ENCODE results near the gene TMEM212.

Gene TMEM212

DNA sequence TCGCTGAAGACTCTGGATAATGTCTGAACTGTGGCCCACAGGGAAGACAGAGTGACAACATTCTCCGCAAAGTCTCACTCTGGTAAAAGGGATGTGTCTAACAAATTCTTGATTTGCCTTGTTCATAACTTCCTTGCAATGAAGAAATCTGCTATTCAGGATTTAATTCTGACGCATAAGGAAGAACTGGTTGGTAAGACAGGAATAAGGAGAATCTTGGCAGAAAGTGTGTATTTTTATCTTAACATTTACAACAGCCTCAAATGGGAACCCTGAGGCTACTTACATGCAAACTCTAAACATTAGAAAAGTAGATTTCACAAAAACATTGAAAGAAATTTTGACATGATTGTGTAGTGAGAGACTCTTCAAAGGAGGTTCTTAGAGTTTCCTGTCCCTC is 22.1 kb upstream of the TMEM212 start:
- H3K18ac ChIP-seq (ENCODE audit: low read length) = no peak overlapping the region
- H3K4me1 ChIP-seq (ENCODE audit: control insufficient read depth in 1 of 2, insufficient read depth in 2 of 2, low read length in 2 of 2) = no peaks in the 10 kb centered on the region
- H4K12ac ChIP-seq (ENCODE audit: low read depth, low read length) = no peak overlapping the region
- H3K27me3 ChIP-seq (ENCODE audit: insufficient read depth, low read length) = no peaks in the 10 kb centered on the region
- H2AFZ ChIP-seq (ENCODE audit: insufficient read depth, low read length, poor library complexity) = no peak overlapping the region
- no peaks in the 10 kb centered on the region for H3K79me1 ChIP-seq (ENCODE audit: low read length)
- H3K36me3 ChIP-seq (ENCODE audit: control insufficient read depth in 1 of 2, insufficient read depth in 2 of 2, low read length in 2 of 2) = no peaks in the 10 kb centered on the region
- no peak overlapping the region for H3K14ac ChIP-seq (ENCODE audit: low read length)
- H3K9me3 ChIP-seq (ENCODE audit: insufficient read depth, low read depth, low read length) = no peaks in the 10 kb centered on the region
- no peak overlapping the region for H2AK5ac ChIP-seq (ENCODE audit: low read length)
- no peak overlapping the region for H3K23ac ChIP-seq (ENCODE audit: low read length)
- H3K4me2 ChIP-seq (ENCODE audit: low read length) = no peak overlapping the region
- no peak overlapping the region for H4K91ac ChIP-seq (ENCODE audit: low read depth, low read length)
- H3K79me2 ChIP-seq (ENCODE audit: control insufficient read depth, insufficient read depth, low read length, poor library complexity) = no peaks in the 10 kb centered on the region
- H4K8ac ChIP-seq (ENCODE audit: low read depth, low read length) = no peak overlapping the region
- no peak overlapping the region for H3K4ac ChIP-seq (ENCODE audit: low read depth, low read length)
- no peak overlapping the region for H2BK120ac ChIP-seq (ENCODE audit: insufficient read depth, low read length, poor library complexity)
- H2BK12ac ChIP-seq (ENCODE audit: low read length) = no peak overlapping the region
- no peak overlapping the region for H3K4me3 ChIP-seq (ENCODE audit: low read depth, low read length)
- no CpG with 5 or more reads among the region's 3 CpGs for WGBS (ENCODE audit: extremely low coverage, insufficient coverage, insufficient read length)
- DNase-seq = no peak
- no peak overlapping the region for H3K9ac ChIP-seq (ENCODE audit: low read length)
- H2BK5ac ChIP-seq (ENCODE audit: low read depth, low read length, poor library complexity) = no peak overlapping the region
- no peak overlapping the region for H3K27ac ChIP-seq (ENCODE audit: low read depth, low read length)

DNA sequence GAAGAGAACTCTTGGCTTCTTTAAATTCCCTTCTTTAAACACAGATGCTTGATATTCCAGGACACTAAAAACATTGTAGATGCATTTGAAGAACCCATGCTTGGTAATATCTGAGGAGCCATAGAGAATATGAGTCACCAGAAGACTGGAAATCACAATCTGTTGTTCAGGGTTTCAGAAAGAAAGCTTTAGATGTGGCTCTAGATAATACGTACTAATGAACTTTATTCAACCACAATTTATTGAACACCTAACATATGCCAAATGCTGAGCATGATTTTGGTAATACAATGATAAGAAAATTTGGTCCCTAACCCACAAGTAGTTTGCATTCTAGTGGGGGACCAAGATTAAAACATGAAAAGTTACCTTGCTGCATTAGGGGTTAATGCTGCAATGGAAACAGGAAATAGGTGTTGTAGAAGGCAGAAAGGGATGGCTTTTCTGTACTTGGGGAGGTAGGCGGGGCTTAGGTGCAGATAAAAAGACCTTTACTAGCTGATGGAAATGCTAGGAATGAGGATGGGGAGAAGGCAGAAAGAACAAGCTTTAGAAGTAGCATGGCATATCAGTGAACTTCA is 21.3 kb upstream of the TMEM212 start:
- Histone ChIP-seq H3K9ac (ENCODE audit: low read length) (no peak overlapping the region), H3K27me3 (ENCODE audit: insufficient read depth, low read length) (no peaks in the 10 kb centered on the region), H2BK120ac (ENCODE audit: insufficient read depth, low read length, poor library complexity) (no peak overlapping the region), H3K27ac (ENCODE audit: low read depth, low read length) (no peak overlapping the region), H4K12ac (ENCODE audit: low read depth, low read length) (no peak overlapping the region), H3K14ac (ENCODE audit: low read length) (no peak overlapping the region), H3K4me2 (ENCODE audit: low read length) (no peak overlapping the region), H3K79me1 (ENCODE audit: low read length) (no peaks in the 10 kb centered on the region), H4K91ac (ENCODE audit: low read depth, low read length) (no peak overlapping the region), H3K79me2 (ENCODE audit: control insufficient read depth, insufficient read depth, low read length, poor library complexity) (no peaks in the 10 kb centered on the region), H3K23ac (ENCODE audit: low read length) (no peak overlapping the region), H2BK12ac (ENCODE audit: low read length) (no peak overlapping the region), H2BK5ac (ENCODE audit: low read depth, low read length, poor library complexity) (no peak overlapping the region), H3K4me1 (ENCODE audit: control insufficient read depth in 1 of 2, insufficient read depth in 2 of 2, low read length in 2 of 2) (no peaks in the 10 kb centered on the region), H3K18ac (ENCODE audit: low read length) (no peak overlapping the region), H4K8ac (ENCODE audit: low read depth, low read length) (no peak overlapping the region), H2AK5ac (ENCODE audit: low read length) (no peak overlapping the region), H2AFZ (ENCODE audit: insufficient read depth, low read length, poor library complexity) (no peak overlapping the region), H3K9me3 (ENCODE audit: insufficient read depth, low read depth, low read length) (no peaks in the 10 kb centered on the region), H3K36me3 (ENCODE audit: control insufficient read depth in 1 of 2, insufficient read depth in 2 of 2, low read length in 2 of 2) (no peaks in the 10 kb centered on the region), H3K4me3 (ENCODE audit: low read depth, low read length) (no peak overlapping the region), H3K4ac (ENCODE audit: low read depth, low read length) (no peak overlapping the region)
- no peak for DNase-seq
- WGBS (ENCODE audit: extremely low coverage, insufficient coverage, insufficient read length) = no CpG with 5 or more reads among the region's 2 CpGs

DNA sequence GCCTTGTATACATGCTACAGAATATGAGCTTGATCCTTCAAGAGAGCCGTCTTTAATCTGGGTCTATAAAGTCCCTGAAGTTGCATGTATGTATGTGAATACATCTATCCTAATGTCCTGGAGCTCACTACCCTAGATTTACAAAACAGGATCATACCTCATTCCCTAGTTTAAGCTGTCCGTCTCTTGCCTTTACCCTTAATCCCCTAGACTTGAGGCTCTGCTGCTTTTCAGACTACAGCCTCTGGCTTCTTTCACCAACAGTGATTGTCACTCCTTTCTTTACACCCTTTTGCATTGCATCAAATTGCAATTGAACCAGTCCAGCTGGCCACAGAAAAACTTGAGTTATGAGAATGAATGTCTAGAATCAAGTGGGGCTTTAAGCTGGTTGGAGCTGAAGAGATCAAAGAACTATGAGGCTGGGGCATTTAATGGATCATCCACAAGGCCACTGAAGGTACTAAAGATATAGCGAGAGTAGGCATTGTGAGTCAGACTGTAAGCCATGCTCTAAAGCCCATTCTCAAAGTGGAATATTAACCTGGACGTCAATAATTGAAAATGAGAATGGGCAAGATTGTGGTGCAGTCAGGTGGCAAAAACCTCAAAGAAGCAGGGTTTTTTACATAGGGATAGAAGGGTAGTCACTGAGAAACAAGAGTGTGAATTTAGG is 20.6 kb upstream of the TMEM212 start:
- Histone ChIP-seq H3K79me2 (ENCODE audit: control insufficient read depth, insufficient read depth, low read length, poor library complexity) (no peaks in the 10 kb centered on the region), H3K4me1 (ENCODE audit: control insufficient read depth in 1 of 2, insufficient read depth in 2 of 2, low read length in 2 of 2) (no peaks in the 10 kb centered on the region), H4K12ac (ENCODE audit: low read depth, low read length) (no peak overlapping the region), H3K79me1 (ENCODE audit: low read length) (no peaks in the 10 kb centered on the region), H3K27ac (ENCODE audit: low read depth, low read length) (no peak overlapping the region), H3K9me3 (ENCODE audit: insufficient read depth, low read depth, low read length) (no peaks in the 10 kb centered on the region), H3K4me3 (ENCODE audit: low read depth, low read length) (no peak overlapping the region), H3K36me3 (ENCODE audit: control insufficient read depth in 1 of 2, insufficient read depth in 2 of 2, low read length in 2 of 2) (no peaks in the 10 kb centered on the region), H2AFZ (ENCODE audit: insufficient read depth, low read length, poor library complexity) (no peak overlapping the region), H4K8ac (ENCODE audit: low read depth, low read length) (no peak overlapping the region), H3K4me2 (ENCODE audit: low read length) (no peak overlapping the region), H3K9ac (ENCODE audit: low read length) (no peak overlapping the region), H3K27me3 (ENCODE audit: insufficient read depth, low read length) (no peaks in the 10 kb centered on the region), H3K18ac (ENCODE audit: low read length) (no peak overlapping the region), H2BK5ac (ENCODE audit: low read depth, low read length, poor library complexity) (no peak overlapping the region), H3K4ac (ENCODE audit: low read depth, low read length) (no peak overlapping the region), H3K23ac (ENCODE audit: low read length) (no peak overlapping the region), H2BK120ac (ENCODE audit: insufficient read depth, low read length, poor library complexity) (no peak overlapping the region), H3K14ac (ENCODE audit: low read length) (no peak overlapping the region), H2BK12ac (ENCODE audit: low read length) (no peak overlapping the region), H4K91ac (ENCODE audit: low read depth, low read length) (no peak overlapping the region), H2AK5ac (ENCODE audit: low read length) (no peak overlapping the region)
- no peak for DNase-seq
- no CpG with 5 or more reads among the region's 4 CpGs for WGBS (ENCODE audit: extremely low coverage, insufficient coverage, insufficient read length)

DNA sequence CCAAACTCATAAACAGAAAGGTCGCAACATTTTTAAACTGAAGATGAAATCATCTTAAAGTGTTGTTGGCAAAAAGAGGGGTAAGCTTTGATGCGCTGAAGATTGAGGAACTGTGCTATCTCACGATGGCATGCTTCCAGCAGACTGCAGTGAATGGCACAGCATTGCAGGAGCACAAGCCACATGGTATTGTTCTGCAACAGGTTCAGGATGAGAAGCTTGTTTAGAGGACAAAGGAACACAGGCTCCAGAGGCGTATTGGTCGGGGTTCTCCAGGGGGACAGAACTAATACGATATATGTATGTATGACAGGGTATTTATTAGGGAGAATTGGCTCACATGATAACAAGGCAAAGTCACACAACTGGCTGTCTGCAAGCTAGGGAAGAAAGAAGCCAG is 19.0 kb upstream of the TMEM212 start:
- no CpG with 5 or more reads among the region's 6 CpGs for WGBS (ENCODE audit: extremely low coverage, insufficient coverage, insufficient read length)
- DNase-seq = peak in 1 of 2 donors; percentile 8
- H2AFZ ChIP-seq (ENCODE audit: insufficient read depth, low read length, poor library complexity) = no peak overlapping the region
- H3K9me3 ChIP-seq (ENCODE audit: insufficient read depth, low read depth, low read length) = no peaks in the 10 kb centered on the region
- no peak overlapping the region for H3K4me2 ChIP-seq (ENCODE audit: low read length)
- H4K12ac ChIP-seq (ENCODE audit: low read depth, low read length) = no peak overlapping the region
- no peaks in the 10 kb centered on the region for H3K79me2 ChIP-seq (ENCODE audit: control insufficient read depth, insufficient read depth, low read length, poor library complexity)
- H2BK12ac ChIP-seq (ENCODE audit: low read length) = no peak overlapping the region
- H3K4me3 ChIP-seq (ENCODE audit: low read depth, low read length) = no peak overlapping the region
- no peak overlapping the region for H3K14ac ChIP-seq (ENCODE audit: low read length)
- no peak overlapping the region for H2BK120ac ChIP-seq (ENCODE audit: insufficient read depth, low read length, poor library complexity)
- H2BK5ac ChIP-seq (ENCODE audit: low read depth, low read length, poor library complexity) = no peak overlapping the region
- H3K18ac ChIP-seq (ENCODE audit: low read length) = no peak overlapping the region
- H3K27me3 ChIP-seq (ENCODE audit: insufficient read depth, low read length) = no peaks in the 10 kb centered on the region
- no peak overlapping the region for H3K23ac ChIP-seq (ENCODE audit: low read length)
- no peaks in the 10 kb centered on the region for H3K4me1 ChIP-seq (ENCODE audit: control insufficient read depth in 1 of 2, insufficient read depth in 2 of 2, low read length in 2 of 2)
- no peak overlapping the region for H4K91ac ChIP-seq (ENCODE audit: low read depth, low read length)
- no peak overlapping the region for H4K8ac ChIP-seq (ENCODE audit: low read depth, low read length)
- no peaks in the 10 kb centered on the region for H3K79me1 ChIP-seq (ENCODE audit: low read length)
- H3K36me3 ChIP-seq (ENCODE audit: control insufficient read depth in 1 of 2, insufficient read depth in 2 of 2, low read length in 2 of 2) = no peaks in the 10 kb centered on the region
- no peak overlapping the region for H3K27ac ChIP-seq (ENCODE audit: low read depth, low read length)
- no peak overlapping the region for H3K9ac ChIP-seq (ENCODE audit: low read length)
- H3K4ac ChIP-seq (ENCODE audit: low read depth, low read length) = no peak overlapping the region
- no peak overlapping the region for H2AK5ac ChIP-seq (ENCODE audit: low read length)

Measured in trophoblast cell (in vitro differentiated cells and primary cell).